ENCODE measurements around the gene NCEH1. TPM values are rescaled to one million over a fixed set of nuclear protein-coding genes. Genes with fewer than 3 reads are reported as not detected.

NCEH1 gene
- total and polyA plus RNA-seq, 9 of the 15 experiments (the other 6 are each of a cell fraction or from before 2014, with no cell fraction given), result 1.3 to 5.0 (median 2.8) TPM

- TF ChIP-seq CEBPG (CRISPR knock-in tag; IDR thresholded peaks at IDR 0.05) (peak; percentile 58; the same call in 1 of the 2 replicates), CEBPG (tag; conservative IDR thresholded peaks at IDR 0.05 in 1 of 2, IDR thresholded peaks at IDR 0.05 in 1 of 2) (peak in 1 of 2 experiments; percentile 71; a peak in 2 of 4 replicates), CEBPB (tag; IDR thresholded peaks at IDR 0.05) (peak; percentile 69), REST (IDR thresholded peaks at IDR 0.05; ENCODE audit: borderline replicate concordance) (peak; percentile 59; the same call in 1 of the 2 replicates), REST (CRISPR knock-in tag; IDR thresholded peaks at IDR 0.05; ENCODE audit: low read depth) (no peak), HMBOX1 (IDR thresholded peaks at IDR 0.05) (peak; percentile 85), SMC3 (conservative IDR thresholded peaks at IDR 0.05; ENCODE audit: insufficient read depth, low read depth, low read length) (0 out of 2 replicates have a peak, but pooled peaks have one; percentile 31), POLR2AphosphoS5 (IDR thresholded peaks at IDR 0.05; ENCODE audit: control insufficient read depth, insufficient read depth, low read depth, low read length) (no peak), TCF7L2 (IDR thresholded peaks at IDR 0.05; ENCODE audit: low read depth, low read length) (no peak), MAZ (CRISPR knock-in tag; conservative IDR thresholded peaks at IDR 0.05 in 1 of 2, IDR thresholded peaks at IDR 0.05 in 1 of 2) (peak in 1 of 2 experiments; percentile 53; a peak in 2 of 4 replicates), ZNF384 (IDR thresholded peaks at IDR 0.05; ENCODE audit: low read depth, low read length) (peak; percentile 4; the same call in 1 of the 2 replicates)
Measured at GRCh38 chr3:172673210-172673679, 37.6 kb downstream of the NCEH1 start (continued).
